ENCODE data around the gene CAB39L.

Gene CAB39L

DNA sequence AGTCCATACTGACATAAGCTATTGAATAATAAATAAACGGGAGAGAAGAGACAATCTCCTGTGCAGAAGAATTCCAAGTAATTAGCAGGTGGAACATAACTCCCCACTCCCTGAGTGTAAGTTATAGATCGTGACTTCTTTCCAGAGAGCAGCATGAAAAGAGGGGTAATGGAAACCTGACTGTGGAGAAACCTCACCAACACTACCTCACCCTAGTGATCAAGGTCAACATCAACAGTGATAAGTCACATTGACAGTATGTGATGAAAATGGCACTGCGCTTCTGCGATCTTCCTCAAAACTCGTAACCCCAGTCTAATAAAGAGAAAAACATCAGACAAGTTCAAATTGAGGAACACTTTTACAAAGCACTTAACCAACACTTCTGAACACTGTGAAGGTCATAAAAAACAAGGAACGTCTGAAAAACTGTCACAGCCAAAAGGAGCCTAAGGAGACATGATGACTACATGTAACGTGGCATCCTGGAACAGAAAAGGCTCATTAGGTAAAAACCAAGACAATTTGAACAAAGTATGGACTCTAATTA, 19.8 kb downstream of the CAB39L start:
- Histone ChIP-seq H2AFZ (ENCODE audit: insufficient read depth, low read length, poor library complexity) (no peak overlapping the region), H3K79me1 (ENCODE audit: low read length) (no peaks in the 10 kb centered on the region), H3K79me2 (ENCODE audit: control insufficient read depth, insufficient read depth, low read length, poor library complexity) (no peaks in the 10 kb centered on the region), H2AK5ac (ENCODE audit: low read length) (no peak overlapping the region), H3K9me3 (ENCODE audit: insufficient read depth, low read depth, low read length) (no peaks in the 10 kb centered on the region), H3K4me3 (ENCODE audit: low read depth, low read length) (no peak overlapping the region), H2BK5ac (ENCODE audit: low read depth, low read length, poor library complexity) (no peak overlapping the region), H2BK120ac (ENCODE audit: insufficient read depth, low read length, poor library complexity) (no peak overlapping the region), H4K12ac (ENCODE audit: low read depth, low read length) (no peak overlapping the region), H3K4ac (ENCODE audit: low read depth, low read length) (no peak overlapping the region), H3K23ac (ENCODE audit: low read length) (no peak overlapping the region), H3K18ac (ENCODE audit: low read length) (no peak overlapping the region), H2BK12ac (ENCODE audit: low read length) (no peak overlapping the region), H4K8ac (ENCODE audit: low read depth, low read length) (no peak overlapping the region), H3K4me1 (ENCODE audit: control insufficient read depth in 1 of 2, insufficient read depth in 2 of 2, low read length in 2 of 2) (peaks cover 2 to 3% of the 10 kb centered on the region in 2 experiments), H3K4me2 (ENCODE audit: low read length) (no peak overlapping the region), H3K36me3 (ENCODE audit: control insufficient read depth in 1 of 2, insufficient read depth in 2 of 2, low read length in 2 of 2) (peaks cover 0 to 2% of the 10 kb centered on the region in 2 experiments), H3K9ac (ENCODE audit: low read length) (no peak overlapping the region), H3K14ac (ENCODE audit: low read length) (no peak overlapping the region), H3K27ac (ENCODE audit: low read depth, low read length) (no peak overlapping the region), H3K27me3 (ENCODE audit: insufficient read depth, low read length) (no peaks in the 10 kb centered on the region), H4K91ac (ENCODE audit: low read depth, low read length) (no peak overlapping the region)
- no peak for DNase-seq
- WGBS (ENCODE audit: extremely low coverage, insufficient coverage, insufficient read length): no CpG with 5 or more reads among the region's 7 CpGs

DNA sequence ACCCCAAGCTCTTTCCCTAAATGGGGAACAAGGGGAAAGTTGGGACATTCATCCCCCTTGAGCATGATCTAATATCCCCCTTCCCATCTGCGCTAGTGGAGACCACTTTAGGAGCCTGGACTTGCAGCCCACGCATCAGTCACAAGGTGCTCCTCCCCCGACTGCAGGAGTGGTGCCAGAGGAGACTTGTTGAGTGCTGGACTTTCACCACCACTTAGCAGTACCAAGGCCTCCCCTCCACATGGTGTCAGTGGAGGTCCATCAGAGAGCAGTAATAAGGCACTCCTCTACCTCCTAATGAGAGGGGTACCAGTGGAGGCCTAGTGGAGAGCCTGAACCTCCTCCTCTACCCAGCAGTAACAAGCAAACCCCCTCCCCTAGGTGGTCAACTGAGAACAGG, 22.5 kb downstream of the CAB39L start:
- Histone ChIP-seq H4K91ac (ENCODE audit: low read depth, low read length) (no peak overlapping the region), H3K27ac (ENCODE audit: low read depth, low read length) (no peak overlapping the region), H2BK120ac (ENCODE audit: insufficient read depth, low read length, poor library complexity) (no peak overlapping the region), H3K4me1 (ENCODE audit: control insufficient read depth in 1 of 2, insufficient read depth in 2 of 2, low read length in 2 of 2) (peaks cover 2 to 3% of the 10 kb centered on the region in 2 experiments), H3K4me3 (ENCODE audit: low read depth, low read length) (no peak overlapping the region), H3K27me3 (ENCODE audit: insufficient read depth, low read length) (no peaks in the 10 kb centered on the region), H3K79me1 (ENCODE audit: low read length) (no peaks in the 10 kb centered on the region), H2AFZ (ENCODE audit: insufficient read depth, low read length, poor library complexity) (no peak overlapping the region), H2AK5ac (ENCODE audit: low read length) (no peak overlapping the region), H3K4me2 (ENCODE audit: low read length) (no peak overlapping the region), H2BK5ac (ENCODE audit: low read depth, low read length, poor library complexity) (no peak overlapping the region), H3K79me2 (ENCODE audit: control insufficient read depth, insufficient read depth, low read length, poor library complexity) (no peaks in the 10 kb centered on the region), H3K14ac (ENCODE audit: low read length) (no peak overlapping the region), H3K9me3 (ENCODE audit: insufficient read depth, low read depth, low read length) (no peaks in the 10 kb centered on the region), H4K12ac (ENCODE audit: low read depth, low read length) (no peak overlapping the region), H2BK12ac (ENCODE audit: low read length) (no peak overlapping the region), H3K4ac (ENCODE audit: low read depth, low read length) (no peak overlapping the region), H3K18ac (ENCODE audit: low read length) (no peak overlapping the region), H3K36me3 (ENCODE audit: control insufficient read depth in 1 of 2, insufficient read depth in 2 of 2, low read length in 2 of 2) (peaks cover 0 to 2% of the 10 kb centered on the region in 2 experiments), H3K9ac (ENCODE audit: low read length) (no peak overlapping the region), H3K23ac (ENCODE audit: low read length) (no peak overlapping the region), H4K8ac (ENCODE audit: low read depth, low read length) (no peak overlapping the region)
- DNase-seq: no peak
- WGBS (ENCODE audit: extremely low coverage, insufficient coverage, insufficient read length): no CpG with 5 or more reads among the region's 3 CpGs

DNA sequence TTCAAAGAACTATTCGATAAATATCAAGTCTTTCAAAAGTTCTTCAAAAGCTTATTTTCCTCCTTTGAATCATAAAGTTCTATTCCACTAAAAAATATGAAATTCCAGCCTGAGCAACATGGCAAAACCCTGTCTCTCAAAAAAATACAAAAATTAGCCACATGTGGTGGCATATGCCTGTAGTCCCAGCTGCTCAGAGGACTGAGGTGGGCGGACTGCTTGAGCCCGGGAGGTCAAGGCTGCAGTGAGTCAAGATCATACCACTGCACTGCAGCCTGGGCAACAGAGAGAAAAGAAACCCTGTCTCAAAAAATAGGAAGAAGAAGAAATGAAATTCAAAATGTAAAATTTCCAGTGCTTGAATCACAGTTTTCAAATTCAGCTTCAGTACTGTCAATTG, 24.6 kb downstream of the CAB39L start:
- H3K4me1 ChIP-seq (ENCODE audit: control insufficient read depth in 1 of 2, insufficient read depth in 2 of 2, low read length in 2 of 2): peaks cover 2 to 3% of the 10 kb centered on the region in 2 experiments
- no peaks in the 10 kb centered on the region for H3K79me2 ChIP-seq (ENCODE audit: control insufficient read depth, insufficient read depth, low read length, poor library complexity)
- no CpG with 5 or more reads among the region's 3 CpGs for WGBS (ENCODE audit: extremely low coverage, insufficient coverage, insufficient read length)
- H2BK5ac ChIP-seq (ENCODE audit: low read depth, low read length, poor library complexity): no peak overlapping the region
- H4K91ac ChIP-seq (ENCODE audit: low read depth, low read length): no peak overlapping the region
- no peaks in the 10 kb centered on the region for H3K79me1 ChIP-seq (ENCODE audit: low read length)
- no peaks in the 10 kb centered on the region for H3K9me3 ChIP-seq (ENCODE audit: insufficient read depth, low read depth, low read length)
- H2BK12ac ChIP-seq (ENCODE audit: low read length): no peak overlapping the region
- H3K27ac ChIP-seq (ENCODE audit: low read depth, low read length): no peak overlapping the region
- H3K36me3 ChIP-seq (ENCODE audit: control insufficient read depth in 1 of 2, insufficient read depth in 2 of 2, low read length in 2 of 2): peaks cover 0 to 2% of the 10 kb centered on the region in 2 experiments
- H3K4ac ChIP-seq (ENCODE audit: low read depth, low read length): no peak overlapping the region
- H3K18ac ChIP-seq (ENCODE audit: low read length): no peak overlapping the region
- no peak overlapping the region for H3K23ac ChIP-seq (ENCODE audit: low read length)
- no peak overlapping the region for H3K4me3 ChIP-seq (ENCODE audit: low read depth, low read length)
- no peak overlapping the region for H3K4me2 ChIP-seq (ENCODE audit: low read length)
- no peak overlapping the region for H3K9ac ChIP-seq (ENCODE audit: low read length)
- no peak overlapping the region for H3K14ac ChIP-seq (ENCODE audit: low read length)
- DNase-seq: no peak
- H4K12ac ChIP-seq (ENCODE audit: low read depth, low read length): no peak overlapping the region
- H4K8ac ChIP-seq (ENCODE audit: low read depth, low read length): no peak overlapping the region
- no peak overlapping the region for H2AFZ ChIP-seq (ENCODE audit: insufficient read depth, low read length, poor library complexity)
- no peak overlapping the region for H2AK5ac ChIP-seq (ENCODE audit: low read length)
- no peaks in the 10 kb centered on the region for H3K27me3 ChIP-seq (ENCODE audit: insufficient read depth, low read length)
- no peak overlapping the region for H2BK120ac ChIP-seq (ENCODE audit: insufficient read depth, low read length, poor library complexity)

DNA sequence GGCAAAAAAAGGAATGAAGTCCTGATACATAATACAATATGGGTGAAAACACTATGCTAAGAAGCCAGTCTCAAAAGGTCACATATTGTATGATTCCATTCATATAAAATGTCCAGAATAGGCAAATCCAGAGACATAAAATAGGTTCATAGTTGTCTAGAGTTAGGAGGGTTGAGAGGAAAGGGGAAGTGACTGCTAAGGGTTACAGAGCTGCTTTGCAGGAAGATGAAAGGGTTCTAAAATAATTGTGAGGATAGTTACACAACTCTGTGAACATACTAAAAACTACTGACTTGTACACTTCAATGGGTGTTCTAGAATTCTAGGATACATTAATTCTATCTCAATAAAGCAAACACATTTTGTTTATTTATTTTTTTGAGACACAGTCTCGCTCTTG, 25.7 kb downstream of the CAB39L start:
- Histone ChIP-seq H3K14ac (ENCODE audit: low read length) (no peak overlapping the region), H2BK12ac (ENCODE audit: low read length) (no peak overlapping the region), H2AK5ac (ENCODE audit: low read length) (no peak overlapping the region), H3K4me3 (ENCODE audit: low read depth, low read length) (no peak overlapping the region), H2BK120ac (ENCODE audit: insufficient read depth, low read length, poor library complexity) (no peak overlapping the region), H3K4ac (ENCODE audit: low read depth, low read length) (no peak overlapping the region), H2AFZ (ENCODE audit: insufficient read depth, low read length, poor library complexity) (no peak overlapping the region), H4K12ac (ENCODE audit: low read depth, low read length) (no peak overlapping the region), H3K23ac (ENCODE audit: low read length) (no peak overlapping the region), H3K4me1 (ENCODE audit: control insufficient read depth in 1 of 2, insufficient read depth in 2 of 2, low read length in 2 of 2) (peaks cover 2 to 3% of the 10 kb centered on the region in 2 experiments), H3K9me3 (ENCODE audit: insufficient read depth, low read depth, low read length) (no peaks in the 10 kb centered on the region), H4K91ac (ENCODE audit: low read depth, low read length) (no peak overlapping the region), H3K79me1 (ENCODE audit: low read length) (no peaks in the 10 kb centered on the region), H3K4me2 (ENCODE audit: low read length) (no peak overlapping the region), H3K27me3 (ENCODE audit: insufficient read depth, low read length) (no peaks in the 10 kb centered on the region), H3K36me3 (ENCODE audit: control insufficient read depth in 1 of 2, insufficient read depth in 2 of 2, low read length in 2 of 2) (peaks cover 0 to 2% of the 10 kb centered on the region in 2 experiments), H2BK5ac (ENCODE audit: low read depth, low read length, poor library complexity) (no peak overlapping the region), H3K18ac (ENCODE audit: low read length) (no peak overlapping the region), H3K79me2 (ENCODE audit: control insufficient read depth, insufficient read depth, low read length, poor library complexity) (no peaks in the 10 kb centered on the region), H3K27ac (ENCODE audit: low read depth, low read length) (no peak overlapping the region), H4K8ac (ENCODE audit: low read depth, low read length) (no peak overlapping the region), H3K9ac (ENCODE audit: low read length) (no peak overlapping the region)
- no peak for DNase-seq
- no CpG with 5 or more reads among the region's 1 CpG for WGBS (ENCODE audit: extremely low coverage, insufficient coverage, insufficient read length)

Measured in trophoblast cell (in vitro differentiated cells and primary cell).